Measurements from ENCODE around the gene ARHGAP10.

DNA sequence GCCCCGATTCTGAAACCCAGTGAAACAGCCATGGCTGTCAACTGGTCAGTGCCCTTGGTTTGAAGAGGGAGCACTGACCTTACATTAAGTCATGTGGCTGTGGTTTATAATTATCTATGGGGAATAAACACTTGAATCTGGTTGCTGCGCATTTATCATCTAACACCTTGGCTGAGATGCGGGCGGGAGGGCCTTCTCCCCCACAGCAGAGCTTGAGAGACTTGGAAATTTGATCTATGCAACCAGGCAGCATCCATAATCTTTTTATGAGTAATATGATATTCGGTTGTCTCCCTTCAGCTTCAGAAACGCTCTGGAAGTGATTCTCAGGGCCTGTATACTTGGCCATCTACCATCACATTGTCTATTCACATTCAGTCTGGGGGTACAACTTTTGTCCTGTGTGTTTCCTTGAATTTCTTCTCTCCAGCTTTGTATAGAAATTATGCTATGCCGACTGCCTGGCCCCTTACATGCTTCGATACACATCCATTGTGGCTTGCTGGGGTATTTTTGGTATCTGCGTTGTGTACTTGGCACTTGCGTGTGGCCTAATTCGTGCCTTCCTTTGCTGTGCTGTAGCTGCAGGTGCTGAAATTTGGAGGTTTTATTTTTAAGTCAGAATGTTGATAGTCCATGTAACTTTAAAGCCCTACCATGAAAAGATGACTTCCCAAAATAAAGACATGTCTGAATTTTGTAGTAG is 321.6 kb downstream of the ARHGAP10 start:
- TF ChIP-seq, protein P1, sequence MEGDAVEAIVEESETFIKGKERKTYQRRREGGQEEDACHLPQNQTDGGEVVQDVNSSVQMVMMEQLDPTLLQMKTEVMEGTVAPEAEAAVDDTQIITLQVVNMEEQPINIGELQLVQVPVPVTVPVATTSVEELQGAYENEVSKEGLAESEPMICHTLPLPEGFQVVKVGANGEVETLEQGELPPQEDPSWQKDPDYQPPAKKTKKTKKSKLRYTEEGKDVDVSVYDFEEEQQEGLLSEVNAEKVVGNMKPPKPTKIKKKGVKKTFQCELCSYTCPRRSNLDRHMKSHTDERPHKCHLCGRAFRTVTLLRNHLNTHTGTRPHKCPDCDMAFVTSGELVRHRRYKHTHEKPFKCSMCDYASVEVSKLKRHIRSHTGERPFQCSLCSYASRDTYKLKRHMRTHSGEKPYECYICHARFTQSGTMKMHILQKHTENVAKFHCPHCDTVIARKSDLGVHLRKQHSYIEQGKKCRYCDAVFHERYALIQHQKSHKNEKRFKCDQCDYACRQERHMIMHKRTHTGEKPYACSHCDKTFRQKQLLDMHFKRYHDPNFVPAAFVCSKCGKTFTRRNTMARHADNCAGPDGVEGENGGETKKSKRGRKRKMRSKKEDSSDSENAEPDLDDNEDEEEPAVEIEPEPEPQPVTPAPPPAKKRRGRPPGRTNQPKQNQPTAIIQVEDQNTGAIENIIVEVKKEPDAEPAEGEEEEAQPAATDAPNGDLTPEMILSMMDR (IDR thresholded peaks at IDR 0.05; ENCODE audit: low read depth, low read length, poor library complexity, severe bottlenecking): no peak
- no peak for TF ChIP-seq EZH2phosphoT487 (IDR thresholded peaks at IDR 0.05; ENCODE audit: borderline replicate concordance, low read length)
